Fibroblast of mammary gland (primary cell): ENCODE data around the gene ALOX15B.

Experiments
- DNase-seq: peaks from one replicate; pipeline ENCODE4 v3.0.0-alpha.2; 2010; ENCODE audit warnings: low read depth
- H3K4me3 ChIP-seq: 2 replicates; pipeline ENCODE4 v1.5.1; 2011; ENCODE audit warnings: low read depth, mild to moderate bottlenecking, low read length, moderate library complexity; ENCODE audit not compliant: control insufficient read depth
- TF ChIP-seq, protein P1 (sequence below): conservative IDR thresholded peaks from 2 replicates; pipeline ENCODE4 v1.5.1; 2011; ENCODE audit warnings: low read depth, low read length, inconsistent platforms; ENCODE audit not compliant: control insufficient read depth, insufficient read depth

ALOX15B gene

DNA sequence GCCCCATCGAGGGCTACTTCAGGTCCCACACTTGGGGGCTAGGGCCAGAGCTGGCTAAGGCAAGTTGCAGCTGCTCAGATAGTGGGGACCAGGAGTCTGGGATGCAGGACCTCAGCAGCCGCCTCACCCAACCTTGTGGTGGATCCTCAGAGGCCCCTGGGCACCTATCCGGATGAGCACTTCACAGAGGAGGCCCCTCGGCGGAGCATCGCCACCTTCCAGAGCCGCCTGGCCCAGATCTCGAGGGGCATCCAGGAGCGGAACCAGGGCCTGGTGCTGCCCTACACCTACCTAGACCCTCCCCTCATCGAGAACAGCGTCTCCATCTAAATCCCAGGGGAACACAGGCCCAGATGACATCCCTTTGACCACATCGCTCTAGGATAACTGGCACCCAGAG is 9.4 kb downstream of the ALOX15B start:
- no peak overlapping the region for H3K4me3 ChIP-seq
- no peak for DNase-seq
- TF ChIP-seq, protein P1, sequence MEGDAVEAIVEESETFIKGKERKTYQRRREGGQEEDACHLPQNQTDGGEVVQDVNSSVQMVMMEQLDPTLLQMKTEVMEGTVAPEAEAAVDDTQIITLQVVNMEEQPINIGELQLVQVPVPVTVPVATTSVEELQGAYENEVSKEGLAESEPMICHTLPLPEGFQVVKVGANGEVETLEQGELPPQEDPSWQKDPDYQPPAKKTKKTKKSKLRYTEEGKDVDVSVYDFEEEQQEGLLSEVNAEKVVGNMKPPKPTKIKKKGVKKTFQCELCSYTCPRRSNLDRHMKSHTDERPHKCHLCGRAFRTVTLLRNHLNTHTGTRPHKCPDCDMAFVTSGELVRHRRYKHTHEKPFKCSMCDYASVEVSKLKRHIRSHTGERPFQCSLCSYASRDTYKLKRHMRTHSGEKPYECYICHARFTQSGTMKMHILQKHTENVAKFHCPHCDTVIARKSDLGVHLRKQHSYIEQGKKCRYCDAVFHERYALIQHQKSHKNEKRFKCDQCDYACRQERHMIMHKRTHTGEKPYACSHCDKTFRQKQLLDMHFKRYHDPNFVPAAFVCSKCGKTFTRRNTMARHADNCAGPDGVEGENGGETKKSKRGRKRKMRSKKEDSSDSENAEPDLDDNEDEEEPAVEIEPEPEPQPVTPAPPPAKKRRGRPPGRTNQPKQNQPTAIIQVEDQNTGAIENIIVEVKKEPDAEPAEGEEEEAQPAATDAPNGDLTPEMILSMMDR = no peak

DNA sequence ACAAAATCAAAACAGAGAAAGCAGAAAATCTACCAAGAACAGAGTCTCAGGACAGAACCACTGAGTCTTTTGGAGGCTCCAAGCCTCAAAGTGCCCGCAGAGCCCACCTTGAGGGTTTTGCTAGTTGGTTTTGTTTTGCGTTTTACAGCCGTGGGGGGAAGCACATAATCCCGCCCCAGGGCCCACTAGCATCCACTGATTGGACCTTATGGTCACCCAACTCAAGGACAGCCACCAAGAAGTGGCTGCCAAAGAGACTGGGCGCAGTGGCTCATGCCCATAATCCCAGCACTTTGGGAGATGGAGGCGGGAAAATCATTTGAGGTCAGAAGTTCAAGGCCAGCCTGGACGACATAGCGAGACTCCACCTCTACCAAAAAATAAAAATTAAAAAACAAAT is 9.9 kb downstream of the ALOX15B start:
- H3K4me3 ChIP-seq = no peak overlapping the region
- TF ChIP-seq, protein P1 = no peak
- DNase-seq = no peak

- TF ChIP-seq, protein P1 = no peak
- no peak overlapping the region for H3K4me3 ChIP-seq
- no peak for DNase-seq
These were observed 13.0 kb downstream of the ALOX15B start for GRCh38 chr17:8051831-8052230.

GRCh38 chr17:8052256-8053252 is 13.7 kb downstream of the ALOX15B start:
- TF ChIP-seq, protein P1 = no peak
- DNase-seq = no peak
- no peak overlapping the region for H3K4me3 ChIP-seq

- H3K4me3 ChIP-seq = no peak overlapping the region
- TF ChIP-seq, protein P1 = no peak
- DNase-seq = no peak
These were observed 14.7 kb downstream of the ALOX15B start for GRCh38 chr17:8053600-8053999.

DNA sequence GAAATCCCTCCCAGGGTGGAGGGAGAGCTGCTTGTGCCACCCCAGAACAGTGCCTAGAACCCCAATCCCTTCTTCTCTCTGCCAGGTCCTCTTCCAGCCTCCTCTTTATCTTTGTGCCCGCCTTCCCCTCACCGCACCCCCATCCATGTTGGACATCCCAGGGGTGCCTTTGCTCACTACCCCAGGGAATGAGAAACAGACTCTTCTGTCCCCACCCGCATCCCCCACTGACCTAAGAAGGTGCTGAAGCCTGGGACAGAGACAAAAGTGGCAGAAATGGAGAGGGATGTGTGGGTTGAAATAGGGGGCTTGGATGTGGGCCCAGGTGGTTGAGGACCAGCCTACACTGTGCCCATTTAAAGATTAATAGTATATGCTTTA is 17.0 kb downstream of the ALOX15B start:
- no peak for DNase-seq
- TF ChIP-seq, protein P1 = no peak
- no peak overlapping the region for H3K4me3 ChIP-seq
